OCI-LY7 (cell line): ENCODE measurements around the gene NCKAP5.

ENCODE experiments used
- CTCF ChIP-seq: fragments of 200-600 bp; sonication (generic); conservative IDR thresholded peaks from 2 replicates; pipeline ENCODE4 v1.5.1; 2014; ENCODE audit warnings: mild to moderate bottlenecking, antibody characterized with exemption, low read length, moderate library complexity, mixed read lengths
- EZH2phosphoT487 ChIP-seq: fragments of 200-600 bp; sonication (generic); IDR thresholded peaks from 2 replicates; pipeline ENCODE4 v1.6.1; 2018; ENCODE audit warnings: low read depth, borderline replicate concordance, mild to moderate bottlenecking, mixed run types, antibody characterized with exemption, low read length, moderate library complexity, mixed read lengths

- TF ChIP-seq CTCF: no peak
- TF ChIP-seq EZH2phosphoT487: no peak
Measured at GRCh38 chr2:133097666-133098065, 470.6 kb downstream of the NCKAP5 start.
